GM12874 (cell line): ENCODE results near the gene NR1D2.

ENCODE experiments used
- TF ChIP-seq, protein P1 (sequence below): IDR thresholded peaks from 2 replicates; pipeline ENCODE4 v1.5.1; 2011; ENCODE audit warnings: low read depth, mild to moderate bottlenecking, control low read depth, low read length, moderate library complexity; ENCODE audit not compliant: insufficient read depth

NR1D2 gene

DNA sequence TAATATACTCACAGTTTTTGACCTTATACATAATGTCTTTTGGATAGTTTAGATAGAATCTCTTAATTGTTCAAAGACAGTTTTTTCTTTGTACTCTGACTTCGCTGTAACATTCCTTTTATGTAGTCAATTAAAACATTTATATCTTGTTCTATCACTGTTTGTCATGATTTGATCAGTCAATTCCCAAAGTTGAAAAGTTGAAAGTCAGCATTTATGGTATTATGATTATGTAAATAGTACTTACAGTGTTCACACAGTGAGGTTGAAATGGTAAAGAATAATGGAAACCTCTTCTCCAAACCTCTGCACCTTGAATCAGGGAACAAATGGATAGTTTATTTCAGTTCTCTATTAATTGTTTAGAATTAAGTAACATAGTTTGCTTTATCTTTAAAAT, 26.6 kb downstream of the NR1D2 start:
- TF ChIP-seq, protein P1, sequence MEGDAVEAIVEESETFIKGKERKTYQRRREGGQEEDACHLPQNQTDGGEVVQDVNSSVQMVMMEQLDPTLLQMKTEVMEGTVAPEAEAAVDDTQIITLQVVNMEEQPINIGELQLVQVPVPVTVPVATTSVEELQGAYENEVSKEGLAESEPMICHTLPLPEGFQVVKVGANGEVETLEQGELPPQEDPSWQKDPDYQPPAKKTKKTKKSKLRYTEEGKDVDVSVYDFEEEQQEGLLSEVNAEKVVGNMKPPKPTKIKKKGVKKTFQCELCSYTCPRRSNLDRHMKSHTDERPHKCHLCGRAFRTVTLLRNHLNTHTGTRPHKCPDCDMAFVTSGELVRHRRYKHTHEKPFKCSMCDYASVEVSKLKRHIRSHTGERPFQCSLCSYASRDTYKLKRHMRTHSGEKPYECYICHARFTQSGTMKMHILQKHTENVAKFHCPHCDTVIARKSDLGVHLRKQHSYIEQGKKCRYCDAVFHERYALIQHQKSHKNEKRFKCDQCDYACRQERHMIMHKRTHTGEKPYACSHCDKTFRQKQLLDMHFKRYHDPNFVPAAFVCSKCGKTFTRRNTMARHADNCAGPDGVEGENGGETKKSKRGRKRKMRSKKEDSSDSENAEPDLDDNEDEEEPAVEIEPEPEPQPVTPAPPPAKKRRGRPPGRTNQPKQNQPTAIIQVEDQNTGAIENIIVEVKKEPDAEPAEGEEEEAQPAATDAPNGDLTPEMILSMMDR = no peak

DNA sequence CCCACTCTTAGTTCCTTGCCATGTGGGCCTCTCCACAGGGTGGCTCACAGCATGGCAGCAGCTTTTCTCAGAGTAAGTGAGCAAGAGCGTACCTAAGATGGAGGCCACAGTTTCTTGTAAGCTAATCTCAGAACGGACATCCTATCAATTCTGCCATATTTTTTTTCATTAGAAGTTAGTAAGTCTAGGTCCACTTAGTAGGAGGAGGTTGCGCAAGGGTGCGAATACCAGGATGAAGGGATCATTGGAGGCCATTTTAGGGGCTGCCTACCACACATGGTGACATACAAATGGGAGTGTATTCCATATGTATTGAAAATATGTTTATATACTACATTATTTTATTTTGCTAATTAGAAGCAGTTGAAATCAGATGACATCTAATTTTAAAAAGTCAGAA, 31.5 kb downstream of the NR1D2 start:
- TF ChIP-seq, protein P1 = no peak

DNA sequence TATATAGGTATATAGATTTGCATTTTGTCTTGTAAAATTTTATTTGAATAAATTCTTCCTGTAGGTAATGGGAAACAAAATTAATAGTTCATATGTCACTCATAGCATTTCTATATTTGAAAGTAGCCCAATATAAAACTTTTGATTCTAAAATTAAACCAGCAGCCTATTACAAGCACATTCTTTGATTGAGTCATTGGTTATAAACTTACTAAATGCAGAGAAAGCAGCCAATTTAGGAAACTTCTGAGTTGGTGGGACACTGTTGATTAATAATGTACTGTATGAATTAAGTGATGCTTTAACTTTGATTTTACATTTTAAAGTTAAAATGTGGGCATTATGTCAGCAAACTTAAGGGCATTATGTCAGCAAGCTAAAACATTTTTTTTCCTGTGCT, 34.5 kb downstream of the NR1D2 start:
- TF ChIP-seq, protein P1 = no peak

GRCh38 chr3:23981136-23981535, 36.0 kb downstream of the NR1D2 start:
- TF ChIP-seq, protein P1 = no peak

DNA sequence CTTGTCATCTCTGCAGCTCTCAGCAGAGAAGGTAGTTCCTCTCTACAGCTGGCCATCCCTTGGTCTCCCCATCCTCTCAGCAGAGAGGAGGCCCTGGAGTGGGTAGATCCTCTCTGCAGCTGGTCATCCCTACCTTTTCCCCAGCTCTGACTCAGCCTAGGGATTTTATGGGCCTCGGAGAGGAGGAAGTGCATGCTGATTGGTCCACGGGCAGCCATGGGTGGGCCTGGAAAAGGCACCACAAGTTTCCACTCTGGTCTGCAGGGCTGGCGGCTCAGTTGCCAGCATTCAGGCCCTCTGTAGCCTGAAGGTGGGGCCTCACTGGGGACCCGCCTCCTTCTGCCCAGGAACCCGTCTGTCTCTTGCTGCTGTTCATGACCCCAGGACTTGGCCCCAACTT, 36.9 kb downstream of the NR1D2 start:
- TF ChIP-seq, protein P1 = no peak

DNA sequence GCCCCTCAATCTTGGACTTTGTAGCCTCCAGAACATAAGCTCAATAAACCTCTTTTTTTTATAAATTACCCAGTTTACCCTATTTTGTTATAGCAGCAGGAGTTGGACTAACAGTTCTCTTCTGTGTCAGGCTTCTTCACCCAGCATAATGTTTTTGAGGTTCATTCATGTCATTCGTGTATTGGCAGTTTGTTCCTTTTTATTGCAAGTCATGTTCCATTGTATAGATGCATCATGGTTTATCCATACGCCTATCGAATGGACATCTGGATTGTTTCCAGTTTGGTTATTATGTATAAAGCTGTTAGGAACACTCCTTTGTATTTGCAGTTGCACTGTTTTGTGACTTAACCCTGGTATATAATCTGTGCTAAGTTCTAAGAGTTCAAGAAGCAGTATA, 39.8 kb downstream of the NR1D2 start:
- TF ChIP-seq, protein P1 = no peak

GRCh38 chr3:23985747-23986544, 40.9 kb downstream of the NR1D2 start:
- TF ChIP-seq, protein P1 = no peak
